Astrocyte (in vitro differentiated cells and primary cell): ENCODE data around the gene SCYGR7. TPM values are rescaled to one million over a fixed set of nuclear protein-coding genes. Genes with fewer than 3 reads are reported as not detected.

Source experiments
- DNase-seq: peaks from one replicate; pipeline ENCODE4 v3.0.0-alpha.2; 2010; ENCODE audit warnings: low read depth
- FAIRE-seq: peaks from 2 replicates; lab custom pipeline; 2011; peaks lifted over from hg19 to GRCh38; lab: Jason Lieb, UNC
- H2AFZ ChIP-seq: 2 replicates; pipeline ENCODE4 v1.6.0; 2012; ENCODE audit warnings: low read depth, low read length, inconsistent platforms
- H3K27ac ChIP-seq: 2 replicates; pipeline ENCODE4 v1.5.1; 2011; ENCODE audit warnings: low read depth, low read length, inconsistent platforms
- H3K27me3 ChIP-seq: 2 replicates; pipeline ENCODE4 v1.6.0; 2011; ENCODE audit warnings: low read length, inconsistent platforms; ENCODE audit not compliant: insufficient read depth
- H3K36me3 ChIP-seq: 2 replicates; pipeline ENCODE4 v1.5.1; 2011; ENCODE audit warnings: low read length, inconsistent platforms; ENCODE audit not compliant: insufficient read depth
- H3K4me1 ChIP-seq: 2 replicates; pipeline ENCODE4 v1.5.1; 2011; ENCODE audit warnings: low read length, inconsistent platforms; ENCODE audit not compliant: insufficient read depth
- H3K4me2 ChIP-seq: 2 replicates; pipeline ENCODE4 v1.6.0; 2012; ENCODE audit warnings: low read length, inconsistent platforms
- H3K4me3 ChIP-seq: 2 replicates; pipeline ENCODE4 v1.5.1; 2011; ENCODE audit warnings: low read depth, mild to moderate bottlenecking, low read length, inconsistent platforms; ENCODE audit not compliant: insufficient read depth
- H3K79me2 ChIP-seq: 2 replicates; pipeline ENCODE4 v1.6.0; 2012; ENCODE audit warnings: mild to moderate bottlenecking, low read length, inconsistent platforms; ENCODE audit not compliant: insufficient read depth
- H3K9ac ChIP-seq: 2 replicates; pipeline ENCODE4 v1.6.0; 2012; ENCODE audit warnings: mild to moderate bottlenecking, low read length, inconsistent platforms
- H3K9me3 ChIP-seq: 2 replicates; pipeline ENCODE4 v1.5.1; 2012; ENCODE audit warnings: low read depth, mild to moderate bottlenecking, low read length, inconsistent platforms; ENCODE audit not compliant: insufficient read depth
- H4K20me1 ChIP-seq: 2 replicates; pipeline ENCODE4 v1.6.0; 2012; ENCODE audit warnings: low read length, inconsistent platforms; ENCODE audit not compliant: insufficient read depth
- H3K27ac Mint-ChIP-seq: one replicate; pipeline ENCODE4 v1.8.0; 2021; ENCODE audit warnings: mild to moderate bottlenecking, mixed read lengths; ENCODE audit not compliant: unreplicated experiment
- H3K27me3 Mint-ChIP-seq: one replicate; pipeline ENCODE4 v1.8.0; 2021; ENCODE audit warnings: low read depth, mixed read lengths; ENCODE audit not compliant: unreplicated experiment
- H3K36me3 Mint-ChIP-seq: one replicate; pipeline ENCODE4 v1.8.0; 2021; ENCODE audit warnings: low read depth, mixed read lengths; ENCODE audit not compliant: unreplicated experiment
- H3K4me1 Mint-ChIP-seq: one replicate; pipeline ENCODE4 v1.8.0; 2021; ENCODE audit warnings: low read depth, mixed read lengths; ENCODE audit not compliant: unreplicated experiment
- H3K4me3 Mint-ChIP-seq: one replicate; pipeline ENCODE4 v1.8.0; 2021; ENCODE audit warnings: mild to moderate bottlenecking, moderate library complexity, mixed read lengths; ENCODE audit not compliant: unreplicated experiment
- H3K9me3 Mint-ChIP-seq: one replicate; pipeline ENCODE4 v1.8.0; 2021; ENCODE audit warnings: mild to moderate bottlenecking, mixed read lengths; ENCODE audit not compliant: unreplicated experiment
- EZH2 ChIP-seq: IDR thresholded peaks from 2 replicates; pipeline ENCODE4 v1.6.1; 2012; ENCODE audit warnings: mild to moderate bottlenecking, low read length, inconsistent platforms; ENCODE audit not compliant: insufficient read depth
- total RNA-seq: library from RNA; stranded (reverse); gene quantifications from 2 replicates; pipeline ENCODE4 v1.2.1, GENCODE V29; 2021
- TF ChIP-seq, protein P1 (sequence below): IDR thresholded peaks from 2 replicates; pipeline ENCODE4 v1.5.1; 2011; ENCODE audit warnings: low read depth, mild to moderate bottlenecking, inconsistent platforms, low read length, moderate library complexity; ENCODE audit not compliant: insufficient read depth

SCYGR7 gene
- total RNA-seq, 1 donor from 2014 or later: not detected

DNA sequence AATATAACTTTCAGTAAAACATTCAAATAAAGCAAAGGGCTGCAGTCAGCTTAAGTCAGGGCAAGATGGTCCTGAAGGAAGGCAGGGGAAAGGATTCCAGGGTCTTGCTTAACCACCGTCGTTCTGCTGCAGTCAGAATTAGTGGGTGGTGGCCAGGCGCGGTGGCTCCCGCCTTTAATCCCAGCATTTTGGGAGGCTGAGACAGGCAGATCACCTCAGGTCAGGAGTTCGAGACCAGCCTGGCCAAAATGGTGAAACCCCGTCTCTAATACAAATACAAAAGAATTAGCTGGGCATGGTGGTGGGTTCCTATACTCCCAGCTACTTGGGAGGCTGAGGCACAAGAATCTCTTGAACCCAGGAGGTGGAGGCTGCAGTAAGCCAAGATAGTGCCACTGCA lies 17.1 kb upstream of the SCYGR7 start:
- TF ChIP-seq, protein P1, sequence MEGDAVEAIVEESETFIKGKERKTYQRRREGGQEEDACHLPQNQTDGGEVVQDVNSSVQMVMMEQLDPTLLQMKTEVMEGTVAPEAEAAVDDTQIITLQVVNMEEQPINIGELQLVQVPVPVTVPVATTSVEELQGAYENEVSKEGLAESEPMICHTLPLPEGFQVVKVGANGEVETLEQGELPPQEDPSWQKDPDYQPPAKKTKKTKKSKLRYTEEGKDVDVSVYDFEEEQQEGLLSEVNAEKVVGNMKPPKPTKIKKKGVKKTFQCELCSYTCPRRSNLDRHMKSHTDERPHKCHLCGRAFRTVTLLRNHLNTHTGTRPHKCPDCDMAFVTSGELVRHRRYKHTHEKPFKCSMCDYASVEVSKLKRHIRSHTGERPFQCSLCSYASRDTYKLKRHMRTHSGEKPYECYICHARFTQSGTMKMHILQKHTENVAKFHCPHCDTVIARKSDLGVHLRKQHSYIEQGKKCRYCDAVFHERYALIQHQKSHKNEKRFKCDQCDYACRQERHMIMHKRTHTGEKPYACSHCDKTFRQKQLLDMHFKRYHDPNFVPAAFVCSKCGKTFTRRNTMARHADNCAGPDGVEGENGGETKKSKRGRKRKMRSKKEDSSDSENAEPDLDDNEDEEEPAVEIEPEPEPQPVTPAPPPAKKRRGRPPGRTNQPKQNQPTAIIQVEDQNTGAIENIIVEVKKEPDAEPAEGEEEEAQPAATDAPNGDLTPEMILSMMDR: no peak
- no peak for TF ChIP-seq EZH2
- no peak overlapping the region for H2AFZ ChIP-seq
- no peak overlapping the region for H3K27ac Mint-ChIP-seq
- H3K4me1 ChIP-seq: no peaks in the 10 kb centered on the region
- H4K20me1 ChIP-seq: no peaks in the 10 kb centered on the region
- FAIRE-seq (no peak), DNase-seq (no peak)
- H3K27me3 Mint-ChIP-seq: peaks cover 2% of the 10 kb centered on the region
- no peaks in the 10 kb centered on the region for H3K27me3 ChIP-seq
- H3K27ac ChIP-seq: no peak overlapping the region
- H3K79me2 ChIP-seq: no peaks in the 10 kb centered on the region
- no peaks in the 10 kb centered on the region for H3K4me1 Mint-ChIP-seq
- H3K9me3 ChIP-seq: no peaks in the 10 kb centered on the region
- no peaks in the 10 kb centered on the region for H3K9me3 Mint-ChIP-seq
- no peak overlapping the region for H3K9ac ChIP-seq
- H3K4me3 Mint-ChIP-seq: no peak overlapping the region
- no peaks in the 10 kb centered on the region for H3K36me3 ChIP-seq
- peaks cover 2% of the 10 kb centered on the region for H3K36me3 Mint-ChIP-seq
- no peak overlapping the region for H3K4me2 ChIP-seq
- H3K4me3 ChIP-seq: no peak overlapping the region

DNA sequence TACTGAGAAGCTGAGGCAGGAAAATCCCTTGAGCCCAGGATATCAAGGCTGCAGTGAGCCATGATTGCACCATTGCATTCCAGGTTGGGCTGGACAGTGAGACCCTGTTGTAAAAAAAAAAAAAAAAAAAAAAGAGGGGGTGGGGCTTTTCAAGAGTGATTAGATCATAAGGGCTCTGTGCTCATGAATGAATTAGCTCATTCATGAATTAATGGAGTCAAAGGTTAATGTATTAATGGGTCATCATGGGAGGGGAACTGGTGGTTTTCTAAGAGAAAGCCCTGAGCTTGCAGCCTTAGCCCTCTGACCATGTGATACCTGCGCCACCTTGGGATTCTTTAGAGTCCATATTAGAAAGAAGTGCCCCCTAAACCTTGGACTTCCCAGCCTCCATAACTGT lies 14.8 kb upstream of the SCYGR7 start:
- TF ChIP-seq EZH2: no peak
- TF ChIP-seq, protein P1: no peak
- H3K27ac ChIP-seq: no peak overlapping the region
- H3K4me2 ChIP-seq: no peak overlapping the region
- Mint-ChIP-seq H3K27ac (no peak overlapping the region), H3K4me3 (no peak overlapping the region), H3K27me3 (peaks cover 3% of the 10 kb centered on the region), H3K4me1 (no peaks in the 10 kb centered on the region), H3K36me3 (peaks cover 2% of the 10 kb centered on the region), H3K9me3 (no peaks in the 10 kb centered on the region)
- DNase-seq (no peak), FAIRE-seq (no peak)
- H3K9ac ChIP-seq: no peak overlapping the region
- H3K4me3 ChIP-seq: no peak overlapping the region
- H2AFZ ChIP-seq: no peak overlapping the region
- no peaks in the 10 kb centered on the region for H4K20me1 ChIP-seq
- no peaks in the 10 kb centered on the region for H3K9me3 ChIP-seq
- no peaks in the 10 kb centered on the region for H3K36me3 ChIP-seq
- H3K4me1 ChIP-seq: no peaks in the 10 kb centered on the region
- H3K27me3 ChIP-seq: no peaks in the 10 kb centered on the region
- H3K79me2 ChIP-seq: no peaks in the 10 kb centered on the region

DNA sequence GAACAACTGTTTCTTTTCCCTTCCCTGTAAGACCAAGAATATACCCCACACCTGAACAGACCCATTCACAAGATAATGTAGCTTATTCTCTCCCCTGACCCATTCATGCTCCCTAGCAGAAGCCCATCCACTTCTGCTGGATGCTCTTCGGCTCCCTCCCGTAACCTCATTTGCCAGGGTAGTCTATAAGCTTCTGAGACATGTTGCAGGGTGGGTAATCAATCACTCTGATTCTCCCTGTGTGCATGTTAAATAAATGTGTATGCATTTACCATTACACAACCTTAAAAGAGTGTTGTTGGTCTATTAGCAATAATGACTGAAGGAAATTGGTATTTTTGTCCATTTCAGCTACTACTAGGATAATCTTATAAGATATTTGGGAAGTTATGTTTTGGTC lies 11.6 kb upstream of the SCYGR7 start:
- no peaks in the 10 kb centered on the region for H3K9me3 ChIP-seq
- H3K36me3 Mint-ChIP-seq: no peaks in the 10 kb centered on the region
- no peak overlapping the region for H3K4me3 Mint-ChIP-seq
- DNase-seq (no peak), FAIRE-seq (no peak)
- H3K9ac ChIP-seq: no peak overlapping the region
- H3K27me3 Mint-ChIP-seq: peaks cover 3% of the 10 kb centered on the region
- H3K4me3 ChIP-seq: no peak overlapping the region
- no peaks in the 10 kb centered on the region for H3K27me3 ChIP-seq
- no peak overlapping the region for H2AFZ ChIP-seq
- no peaks in the 10 kb centered on the region for H3K4me1 Mint-ChIP-seq
- TF ChIP-seq, protein P1: no peak
- no peak for TF ChIP-seq EZH2
- no peak overlapping the region for H3K4me2 ChIP-seq
- no peak overlapping the region for H3K27ac ChIP-seq
- H3K4me1 ChIP-seq: no peaks in the 10 kb centered on the region
- H3K27ac Mint-ChIP-seq: no peak overlapping the region
- H4K20me1 ChIP-seq: no peaks in the 10 kb centered on the region
- no peaks in the 10 kb centered on the region for H3K79me2 ChIP-seq
- H3K36me3 ChIP-seq: no peaks in the 10 kb centered on the region
- no peaks in the 10 kb centered on the region for H3K9me3 Mint-ChIP-seq
